Posterior vena cava (tissue), 2 donors: Measurements from ENCODE around the gene NAV2. TPM values are rescaled to one million over a fixed set of nuclear protein-coding genes. Genes with fewer than 3 reads are reported as not detected.
"Not testable (repeated sequence)": the region's sequence is repeated elsewhere in the genome, so short reads cannot be mapped to it uniquely, and the experiment has no call there.

Source experiments
- DNase-seq: peaks from one replicate; pipeline ENCODE4 v3.0.0-alpha.2; 2020; ENCODE audit warnings: low spot score
- intact Hi-C, 2 donors: fragments of 100-400 bp; cut with DNase I; formaldehyde crosslinking; loops; one replicate each; pipeline versions ENCODE4 v1.14.1 to v1.14.2; 2022 to 2023
- total RNA-seq, 2 donors: library from RNA; stranded (reverse); fragmentation: NEBNext Ultra II Directional; extraction: Animal tissue kit (Norgen Biotek cat#: 25700); gene quantifications; one replicate each; pipeline ENCODE4 v1.2.1, GENCODE V29; 2021
- donor health status: DM: yes; HTN: yes; CAD: no.
- donor health status: DM: yes; HTN: yes; CAD: no.

Gene NAV2
- total RNA-seq, 2 donors from 2014 or later: 69.2 to 108 TPM

- intact Hi-C loops: no loop called here
- DNase-seq: no peak
Observed at GRCh38 chr11:19982774-19983495, 270.3 kb downstream of the NAV2 start.

- DNase-seq: no peak
- intact Hi-C loops: no loop called here
Observed at GRCh38 chr11:19984048-19984742, 271.6 kb downstream of the NAV2 start.

GRCh38 chr11:19985111-19985510 lies 272.5 kb downstream of the NAV2 start:
- intact Hi-C loops: no loop called here
- DNase-seq: no peak

GRCh38 chr11:19987331-19987801 lies 274.7 kb downstream of the NAV2 start:
- no peak for DNase-seq
- intact Hi-C loops: no loop called here

- no peak for DNase-seq
- intact Hi-C loops: no loop called here
Observed at GRCh38 chr11:19988598-19988997, 276.0 kb downstream of the NAV2 start.

GRCh38 chr11:19989191-19989590 lies 276.6 kb downstream of the NAV2 start:
- no peak for DNase-seq
- intact Hi-C loops: no loop called here

- no peak for DNase-seq
- intact Hi-C loops: no loop called here
Observed at GRCh38 chr11:19992162-19992561, 279.5 kb downstream of the NAV2 start.

GRCh38 chr11:19992998-19993397 lies 280.4 kb downstream of the NAV2 start:
- intact Hi-C loops: no loop called here

GRCh38 chr11:19994672-19995071 lies 282.0 kb downstream of the NAV2 start:
- intact Hi-C loops: no loop called here
- no peak for DNase-seq

More at GRCh38 chr11:19992998-19993397, 280.4 kb downstream of the NAV2 start:
- no peak for DNase-seq

- intact Hi-C loops: no loop called here
- DNase-seq: no peak
Observed at GRCh38 chr11:19995145-19995544, 282.5 kb downstream of the NAV2 start.

- no peak for DNase-seq
- intact Hi-C loops: no loop called here
Observed at GRCh38 chr11:19996571-19996970, 283.9 kb downstream of the NAV2 start.

GRCh38 chr11:20000022-20000350 lies 287.3 kb downstream of the NAV2 start:
- DNase-seq: no peak
- intact Hi-C loops: no loop called here

- DNase-seq: no peak
- intact Hi-C loops: no loop called here
Observed at GRCh38 chr11:20000351-20001134, 287.9 kb downstream of the NAV2 start.

GRCh38 chr11:20002312-20003216 lies 289.9 kb downstream of the NAV2 start:
- intact Hi-C loops: no loop called here
- DNase-seq: no peak

- DNase-seq: no peak
- intact Hi-C loops: no loop called here
Observed at GRCh38 chr11:20003351-20003750, 290.7 kb downstream of the NAV2 start.

- DNase-seq: no peak
- intact Hi-C loops: no loop called here
Observed at GRCh38 chr11:20004866-20005265, 292.2 kb downstream of the NAV2 start.

GRCh38 chr11:20005747-20006146 lies 293.1 kb downstream of the NAV2 start:
- intact Hi-C loops: no loop called here
- no peak for DNase-seq

GRCh38 chr11:20006618-20007017 lies 294.0 kb downstream of the NAV2 start:
- DNase-seq, intact Hi-C loops: not testable (repeated sequence)

GRCh38 chr11:20007386-20007785 lies 294.7 kb downstream of the NAV2 start:
- DNase-seq: no peak
- intact Hi-C loops: no loop called here
